GM21528 (cell line): ENCODE measurements around the gene TIPARP.
"Not testable (repeated sequence)": the region's sequence is repeated elsewhere in the genome, so short reads cannot be mapped to it uniquely, and the experiment has no call there.

Source experiments
- ATAC-seq: cut with Tn5 transposase; IDR thresholded peaks from one replicate; pipeline ENCODE4 v1.9.1; 2021; ENCODE audit warnings: mild to moderate bottlenecking, moderate library complexity; ENCODE audit not compliant: unreplicated experiment, low FRiP score

TIPARP gene

GRCh38 chr3:156735471-156735870 lies 61.1 kb downstream of the TIPARP start:
- ATAC-seq: no peak

GRCh38 chr3:156737049-156737448 lies 62.7 kb downstream of the TIPARP start:
- not testable (repeated sequence) for ATAC-seq

- ATAC-seq: no peak
Measured at GRCh38 chr3:156738251-156738650, 63.9 kb downstream of the TIPARP start.

GRCh38 chr3:156739976-156740375 lies 65.6 kb downstream of the TIPARP start:
- ATAC-seq: no peak

- ATAC-seq: not testable (repeated sequence)
Measured at GRCh38 chr3:156740581-156740980, 66.2 kb downstream of the TIPARP start.

- no peak for ATAC-seq
Measured at GRCh38 chr3:156741935-156742334, 67.5 kb downstream of the TIPARP start.

- ATAC-seq: no peak
Measured at GRCh38 chr3:156742401-156742800, 68.0 kb downstream of the TIPARP start.

- no peak for ATAC-seq
Measured at GRCh38 chr3:156743859-156744258, 69.5 kb downstream of the TIPARP start.

GRCh38 chr3:156744631-156745030 lies 70.2 kb downstream of the TIPARP start:
- no peak for ATAC-seq

- no peak for ATAC-seq
Measured at GRCh38 chr3:156745766-156746165, 71.4 kb downstream of the TIPARP start.

- no peak for ATAC-seq
Measured at GRCh38 chr3:156747046-156747445, 72.7 kb downstream of the TIPARP start.

- no peak for ATAC-seq
Measured at GRCh38 chr3:156749244-156749643, 74.9 kb downstream of the TIPARP start.

- no peak for ATAC-seq
Measured at GRCh38 chr3:156750191-156750873, 75.9 kb downstream of the TIPARP start.

GRCh38 chr3:156750874-156751245 lies 76.5 kb downstream of the TIPARP start:
- ATAC-seq: no peak

- no peak for ATAC-seq
Measured at GRCh38 chr3:156751461-156752025, 77.2 kb downstream of the TIPARP start.
